Measurements from ENCODE around the gene MLLT10.

GRCh38 chr10:21524131-21524525 lies 9.9 kb upstream of the MLLT10 start:
- no peak for TF ChIP-seq TCF7L2 (IDR thresholded peaks at IDR 0.05; ENCODE audit: borderline replicate concordance, extremely low read depth, insufficient read depth, insufficient read length)
- no peak for TF ChIP-seq CTCF (IDR thresholded peaks at IDR 0.05 in 2 of 3, conservative IDR thresholded peaks at IDR 0.05 in 1 of 3; ENCODE audit: borderline replicate concordance in 1 of 3, insufficient read depth in 1 of 3, low read depth in 2 of 3, low read length in 2 of 3)
